Measurements from ENCODE around the gene CRABP2.

CRABP2 gene

GRCh38 chr1:156659988-156660751, 45.2 kb downstream of the CRABP2 start:
- no peak overlapping the region for H3K4me3 ChIP-seq (ENCODE audit: control insufficient read depth, low read depth, low read length)

DNA sequence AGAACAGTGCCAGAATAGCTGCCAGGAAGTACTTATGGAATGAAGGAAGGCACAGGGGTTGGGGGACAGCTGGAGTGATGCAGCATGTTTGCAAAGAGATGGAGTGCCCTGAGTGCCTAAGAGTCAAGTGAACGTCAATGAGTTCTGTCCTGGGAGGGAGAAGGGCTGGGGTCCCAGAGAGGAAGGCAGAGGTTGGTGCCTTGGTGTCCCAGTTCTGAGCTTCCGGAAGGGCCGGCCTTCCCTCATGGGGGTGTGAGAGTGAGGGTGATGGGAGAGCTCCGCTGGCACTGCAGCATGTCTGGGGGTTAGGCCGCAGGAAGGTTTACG, 45.8 kb downstream of the CRABP2 start:
- H3K4me3 ChIP-seq (ENCODE audit: control insufficient read depth, low read depth, low read length): no peak overlapping the region
- no peak for DNase-seq (ENCODE audit: low read depth)
- no peak for TF ChIP-seq CTCF (conservative IDR thresholded peaks at IDR 0.05; ENCODE audit: control insufficient read depth, insufficient read depth, low read depth, low read length)

More at GRCh38 chr1:156659988-156660751, 45.2 kb downstream of the CRABP2 start:
- DNase-seq (ENCODE audit: low read depth): peak; percentile 98
- TF ChIP-seq CTCF (conservative IDR thresholded peaks at IDR 0.05; ENCODE audit: control insufficient read depth, insufficient read depth, low read depth, low read length): peak; percentile 74

DNA sequence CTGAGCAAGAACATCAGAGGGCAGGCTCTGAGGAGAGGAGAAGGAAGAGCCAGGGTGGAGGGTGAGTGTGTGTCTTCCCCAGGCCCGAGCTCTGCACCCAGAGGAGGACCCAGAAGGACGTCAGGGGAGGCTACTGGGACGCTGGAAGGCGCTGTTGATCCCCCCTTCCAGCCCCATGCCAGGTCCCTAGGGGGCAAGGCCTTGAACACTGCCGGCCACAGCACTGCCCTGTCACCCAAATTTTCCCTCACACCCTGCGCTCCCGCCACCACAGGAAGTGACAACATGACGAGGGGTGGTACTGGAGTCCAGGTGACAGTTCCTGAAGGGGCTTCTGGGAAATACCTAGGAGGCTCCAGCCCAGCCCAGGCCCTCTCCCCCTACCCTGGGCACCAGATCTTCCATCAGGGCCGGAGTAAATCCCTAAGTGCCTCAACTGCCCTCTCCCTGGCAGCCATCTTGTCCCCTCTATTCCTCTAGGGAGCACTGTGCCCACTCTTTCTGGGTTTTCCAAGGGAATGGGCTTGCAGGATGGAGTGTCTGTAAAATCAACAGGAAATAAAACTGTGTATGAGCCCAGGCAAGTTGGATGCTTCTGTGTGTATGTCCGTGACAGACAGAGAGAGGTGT, 46.3 kb downstream of the CRABP2 start:
- no peak for DNase-seq (ENCODE audit: low read depth)
- no peak for TF ChIP-seq CTCF (conservative IDR thresholded peaks at IDR 0.05; ENCODE audit: control insufficient read depth, insufficient read depth, low read depth, low read length)
- no peak overlapping the region for H3K4me3 ChIP-seq (ENCODE audit: control insufficient read depth, low read depth, low read length)

DNA sequence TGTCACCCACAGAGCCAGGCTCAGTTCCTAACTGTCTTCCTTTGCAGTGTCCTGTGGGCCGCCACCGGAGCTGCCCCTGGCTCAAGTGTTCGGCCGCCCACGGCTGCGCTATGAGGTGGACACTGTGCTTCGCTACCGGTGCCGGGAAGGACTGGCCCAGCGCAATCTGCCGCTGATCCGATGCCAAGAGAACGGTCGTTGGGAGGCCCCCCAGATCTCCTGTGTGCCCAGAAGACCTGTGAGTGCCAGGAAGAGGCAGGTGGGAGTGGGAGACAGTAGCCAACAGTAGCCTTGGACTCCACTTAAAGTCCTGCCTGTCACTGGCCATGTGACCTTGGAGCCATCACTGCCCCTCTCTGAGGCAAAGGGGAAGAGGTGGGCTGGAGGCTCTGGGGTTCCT, 46.9 kb downstream of the CRABP2 start:
- no peak overlapping the region for H3K4me3 ChIP-seq (ENCODE audit: control insufficient read depth, low read depth, low read length)
- no peak for TF ChIP-seq CTCF (conservative IDR thresholded peaks at IDR 0.05; ENCODE audit: control insufficient read depth, insufficient read depth, low read depth, low read length)
- no peak for DNase-seq (ENCODE audit: low read depth)

GRCh38 chr1:156657741-156658319, 47.6 kb downstream of the CRABP2 start:
- TF ChIP-seq CTCF (conservative IDR thresholded peaks at IDR 0.05; ENCODE audit: control insufficient read depth, insufficient read depth, low read depth, low read length): no peak
- DNase-seq (ENCODE audit: low read depth): no peak
- H3K4me3 ChIP-seq (ENCODE audit: control insufficient read depth, low read depth, low read length): no peak overlapping the region

DNA sequence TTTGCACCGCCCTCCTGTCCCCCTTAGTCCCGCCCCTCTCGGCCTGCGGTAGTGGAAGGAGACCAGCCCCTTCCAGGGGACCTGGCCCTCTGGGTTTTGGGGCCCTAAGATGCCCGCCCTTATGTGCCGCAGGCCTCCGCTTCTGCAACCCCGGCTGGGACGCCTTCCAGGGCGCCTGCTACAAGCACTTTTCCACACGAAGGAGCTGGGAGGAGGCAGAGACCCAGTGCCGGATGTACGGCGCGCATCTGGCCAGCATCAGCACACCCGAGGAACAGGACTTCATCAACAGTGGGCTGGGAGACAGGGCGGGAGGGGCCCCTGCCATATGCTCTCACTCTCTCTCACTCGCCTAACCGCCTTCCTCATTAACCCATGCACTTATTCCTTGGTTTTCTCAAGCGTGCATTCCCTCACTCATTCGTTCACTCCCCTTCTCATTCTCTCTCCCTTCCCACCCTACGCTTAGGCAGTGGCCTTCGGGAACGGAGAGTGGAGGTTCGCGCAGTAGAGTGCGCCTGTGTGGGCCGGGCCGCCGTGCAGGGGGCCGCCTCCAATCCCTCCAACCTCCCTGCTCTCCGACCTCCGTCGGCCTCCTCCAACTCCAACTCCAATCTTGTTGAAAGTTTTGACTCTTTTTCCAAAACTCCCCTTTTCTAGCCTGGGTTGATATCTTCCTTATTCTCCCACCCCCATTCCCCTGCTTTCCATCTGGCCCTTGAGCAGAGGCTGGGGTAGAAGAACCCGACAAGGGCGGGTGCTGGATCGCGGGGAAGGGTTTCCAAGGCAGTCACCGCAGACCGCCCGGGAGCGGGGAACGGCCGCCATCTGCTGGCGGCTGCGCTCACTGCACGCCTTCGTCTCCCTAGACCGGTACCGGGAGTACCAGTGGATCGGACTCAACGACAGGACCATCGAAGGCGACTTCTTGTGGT, 48.3 kb downstream of the CRABP2 start:
- peak; percentile 85 for TF ChIP-seq CTCF (conservative IDR thresholded peaks at IDR 0.05; ENCODE audit: control insufficient read depth, insufficient read depth, low read depth, low read length)
- peak overlapping the region; percentile 27 for H3K4me3 ChIP-seq (ENCODE audit: control insufficient read depth, low read depth, low read length)
- DNase-seq (ENCODE audit: low read depth): peak; percentile 57

Data from fibroblast of mammary gland (primary cell).